Bronchial epithelial cell (primary cell): ENCODE measurements around the gene SLC9A2. TPM values are rescaled to one million over a fixed set of nuclear protein-coding genes. Genes with fewer than 3 reads are reported as not detected.

ENCODE experiments used
- DNase-seq: peaks from one replicate; pipeline ENCODE4 v3.0.0-alpha.2; 2010; ENCODE audit warnings: low read depth
- FAIRE-seq: peaks from 2 replicates; lab custom pipeline; 2011; peaks lifted over from hg19 to GRCh38; lab: Jason Lieb, UNC
- H3K27me3 ChIP-seq: 2 replicates; pipeline ENCODE4 v1.5.1; 2011; ENCODE audit warnings: low read length; ENCODE audit not compliant: control insufficient read depth, insufficient read depth
- H3K36me3 ChIP-seq: 2 replicates; pipeline ENCODE4 v1.5.1; 2011; ENCODE audit warnings: low read length; ENCODE audit not compliant: control insufficient read depth, insufficient read depth
- H3K4me3 ChIP-seq: 2 replicates; pipeline ENCODE4 v1.5.1; 2011; ENCODE audit warnings: mild to moderate bottlenecking, low read depth, low read length, control low read depth
- CTCF ChIP-seq: IDR thresholded peaks from 2 replicates; pipeline ENCODE4 v1.5.1; 2011; ENCODE audit warnings: mild to moderate bottlenecking, moderate library complexity, low read length, control low read depth, inconsistent platforms; ENCODE audit not compliant: insufficient read depth, severe bottlenecking
- total RNA-seq: library from RNA; depleted of rRNA; stranded (reverse); fragments of >200 nt; gene quantifications from 2 replicates; pipeline ENCODE4 v1.2.1, GENCODE V29; 2014

Gene SLC9A2
- total RNA-seq, 1 donor from 2014 or later = under 0.01 TPM

- TF ChIP-seq CTCF = no peak
- no peaks in the 10 kb centered on the region for H3K27me3 ChIP-seq
- no peaks in the 10 kb centered on the region for H3K36me3 ChIP-seq
- no peak for FAIRE-seq
- DNase-seq = no peak
- H3K4me3 ChIP-seq = no peak overlapping the region
These were observed 16.0 kb downstream of the SLC9A2 start for GRCh38 chr2:102635317-102635716.

- no peak overlapping the region for H3K4me3 ChIP-seq
- H3K27me3 ChIP-seq = no peaks in the 10 kb centered on the region
- DNase-seq (no peak), FAIRE-seq (no peak)
- no peaks in the 10 kb centered on the region for H3K36me3 ChIP-seq
- no peak for TF ChIP-seq CTCF
These were observed 17.0 kb downstream of the SLC9A2 start for GRCh38 chr2:102636283-102636907.

GRCh38 chr2:102637358-102637757, 18.0 kb downstream of the SLC9A2 start:
- no peak overlapping the region for H3K4me3 ChIP-seq
- no peak for TF ChIP-seq CTCF
- no peaks in the 10 kb centered on the region for H3K27me3 ChIP-seq
- DNase-seq (peak; percentile 47), FAIRE-seq (no peak)
- H3K36me3 ChIP-seq = no peaks in the 10 kb centered on the region

GRCh38 chr2:102639429-102639828, 20.1 kb downstream of the SLC9A2 start:
- no peak for DNase-seq
- no peaks in the 10 kb centered on the region for H3K36me3 ChIP-seq
- H3K4me3 ChIP-seq = no peak overlapping the region
- H3K27me3 ChIP-seq = no peaks in the 10 kb centered on the region
- FAIRE-seq = no peak
- TF ChIP-seq CTCF = no peak

GRCh38 chr2:102652126-102652525, 32.8 kb downstream of the SLC9A2 start:
- FAIRE-seq = no peak
- TF ChIP-seq CTCF = no peak
- no peaks in the 10 kb centered on the region for H3K36me3 ChIP-seq
- DNase-seq = no peak
- H3K27me3 ChIP-seq = peaks cover 3% of the 10 kb centered on the region
- H3K4me3 ChIP-seq = no peak overlapping the region

- FAIRE-seq (no peak), DNase-seq (peak; percentile 83)
- TF ChIP-seq CTCF = no peak
- H3K27me3 ChIP-seq = no peaks in the 10 kb centered on the region
- no peaks in the 10 kb centered on the region for H3K36me3 ChIP-seq
- no peak overlapping the region for H3K4me3 ChIP-seq
These were observed 38.4 kb downstream of the SLC9A2 start for GRCh38 chr2:102657770-102658169.
